MV-4-11 (cell line): ENCODE data around the gene SORBS1.

Source experiments
- DNase-seq: peaks from one replicate; lab custom pipeline; 2025; lab: John Stamatoyannopoulos, UW

Gene SORBS1

DNA sequence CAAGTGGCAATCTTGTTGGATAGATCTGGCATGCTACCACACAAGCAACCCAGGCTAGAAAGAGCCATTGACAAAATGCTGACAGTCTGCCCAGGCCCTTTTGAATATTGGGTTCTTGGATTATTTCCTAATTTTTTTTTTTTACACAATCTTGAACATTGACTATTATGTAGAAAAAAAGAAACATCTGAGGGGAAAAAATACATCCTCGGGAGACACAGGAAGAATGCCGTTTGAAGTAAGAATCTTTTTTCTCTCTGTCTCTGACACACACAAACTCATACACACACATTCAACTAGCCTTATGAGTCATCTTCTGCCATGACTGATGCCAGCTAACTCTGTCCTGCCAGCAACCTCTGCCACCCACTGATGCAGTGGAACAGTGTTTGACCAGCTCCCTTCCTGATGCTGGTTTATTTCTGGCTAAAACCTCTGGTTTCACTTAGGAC lies 47.2 kb downstream of the SORBS1 start:
- DNase-seq, result no peak

DNA sequence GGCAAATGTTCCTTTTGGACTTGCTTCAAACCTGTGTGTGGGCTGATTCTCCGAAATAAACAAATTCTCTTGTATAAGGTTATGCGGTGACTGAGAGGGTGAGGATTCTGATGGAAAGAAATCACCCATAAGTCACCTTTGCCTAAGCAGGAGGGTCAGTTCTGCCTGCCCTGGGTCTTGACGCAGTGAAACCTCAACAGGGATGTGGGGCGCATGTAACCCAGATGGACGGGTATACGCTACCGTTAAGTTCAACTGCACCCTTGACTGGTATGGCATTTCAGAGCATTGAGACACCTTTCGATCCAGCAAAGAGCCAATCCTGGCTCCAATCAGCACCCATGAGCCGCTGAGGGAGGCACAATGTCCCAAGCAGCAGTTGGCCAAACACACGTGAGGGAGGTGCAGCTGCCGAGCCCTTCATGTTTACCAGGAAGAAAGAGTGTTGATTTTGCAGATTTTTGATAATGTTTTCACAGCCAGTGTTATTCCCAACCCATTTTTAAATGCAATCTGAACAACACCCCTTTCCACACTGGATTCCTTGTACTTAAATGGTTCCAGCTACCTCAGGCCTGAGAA lies 48.1 kb downstream of the SORBS1 start:
- no peak for DNase-seq

DNA sequence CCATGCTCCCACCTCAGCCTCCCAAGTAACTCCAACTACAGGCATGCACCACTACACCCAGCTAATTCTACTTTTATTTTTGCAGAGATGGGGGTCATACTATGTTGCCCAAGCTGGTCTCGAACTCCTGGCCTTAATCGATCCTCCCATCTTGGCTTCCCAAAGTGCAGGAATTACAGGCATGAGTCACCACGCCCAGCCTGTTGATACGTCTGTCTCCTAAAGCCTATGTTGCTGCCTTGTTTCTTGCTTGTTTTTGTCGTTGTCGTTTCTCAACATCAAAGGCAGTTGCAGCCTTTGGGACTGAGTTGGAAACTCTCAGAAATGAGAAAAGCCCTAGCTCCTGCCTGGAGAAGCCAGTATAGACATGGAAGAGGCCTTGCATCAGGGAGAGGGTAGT lies 49.9 kb downstream of the SORBS1 start:
- DNase-seq, result no peak

DNA sequence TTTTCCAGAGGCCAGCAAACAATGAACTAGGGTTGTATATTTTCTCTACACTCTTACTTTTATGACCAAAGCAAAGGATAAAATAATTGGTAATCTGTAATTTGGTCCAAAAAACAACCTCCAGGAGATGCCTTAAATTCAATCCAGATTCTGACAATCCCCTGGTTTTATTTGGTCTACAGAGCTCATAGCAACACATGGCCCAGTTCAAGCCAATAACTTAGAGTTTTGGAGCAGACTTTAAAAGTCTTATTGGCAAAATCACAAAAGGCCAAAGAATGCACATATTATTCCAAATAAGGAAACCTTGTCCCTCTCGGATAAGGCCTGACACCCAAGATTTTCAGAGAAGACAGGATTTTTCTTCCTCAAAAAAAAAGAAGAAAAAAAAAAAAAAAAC lies 51.9 kb downstream of the SORBS1 start:
- no peak for DNase-seq

DNA sequence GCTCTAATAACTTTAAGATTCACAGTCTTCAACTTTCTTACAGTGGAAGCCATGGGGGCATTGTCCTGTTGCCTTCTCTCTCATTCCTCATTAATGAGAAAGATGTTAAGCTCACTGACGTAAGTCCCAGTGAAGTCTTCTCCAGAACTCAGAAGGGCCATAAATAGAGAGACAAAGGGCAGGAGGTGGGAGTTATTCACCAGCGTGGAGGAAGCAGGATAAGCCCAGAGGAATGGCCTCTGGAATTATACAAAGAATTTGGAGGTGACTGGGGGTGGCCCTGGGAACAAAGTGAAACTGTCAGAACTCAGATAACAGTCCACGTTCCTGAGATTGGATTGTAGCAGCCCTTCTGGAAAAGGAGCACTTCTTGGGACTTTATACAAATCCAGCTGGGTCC lies 52.4 kb downstream of the SORBS1 start:
- DNase-seq, result no peak

DNA sequence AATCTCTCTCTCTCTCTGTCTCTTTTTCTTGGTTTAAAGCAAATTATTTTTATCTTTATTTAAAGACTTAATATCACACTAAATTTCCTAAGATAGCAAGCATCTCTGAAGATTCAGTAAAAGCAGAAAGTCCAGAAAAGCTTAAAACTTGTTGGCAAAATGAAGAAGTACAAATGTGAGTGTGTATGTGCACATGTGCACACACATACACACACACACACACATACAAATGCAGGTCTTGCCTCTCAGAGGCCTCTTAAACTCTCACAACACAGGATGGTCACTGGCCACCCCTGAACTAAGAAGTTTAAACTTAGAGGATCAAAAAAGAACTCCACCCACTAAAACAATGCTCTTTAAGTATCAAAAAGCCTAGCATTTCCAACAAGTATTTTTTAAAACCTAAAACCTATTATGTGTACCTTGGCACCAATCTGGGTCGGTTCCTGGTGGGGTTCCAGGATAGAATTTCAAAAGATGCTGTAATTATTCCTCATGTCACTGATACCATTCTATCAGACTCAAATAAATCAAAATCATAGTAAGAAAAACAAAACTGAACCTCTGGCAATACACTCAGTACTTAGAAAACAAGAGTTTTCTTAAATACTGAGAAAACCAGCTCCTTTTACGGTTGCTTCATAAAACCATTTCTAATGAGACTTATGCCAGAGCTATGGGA lies 55.0 kb downstream of the SORBS1 start:
- no peak for DNase-seq

DNA sequence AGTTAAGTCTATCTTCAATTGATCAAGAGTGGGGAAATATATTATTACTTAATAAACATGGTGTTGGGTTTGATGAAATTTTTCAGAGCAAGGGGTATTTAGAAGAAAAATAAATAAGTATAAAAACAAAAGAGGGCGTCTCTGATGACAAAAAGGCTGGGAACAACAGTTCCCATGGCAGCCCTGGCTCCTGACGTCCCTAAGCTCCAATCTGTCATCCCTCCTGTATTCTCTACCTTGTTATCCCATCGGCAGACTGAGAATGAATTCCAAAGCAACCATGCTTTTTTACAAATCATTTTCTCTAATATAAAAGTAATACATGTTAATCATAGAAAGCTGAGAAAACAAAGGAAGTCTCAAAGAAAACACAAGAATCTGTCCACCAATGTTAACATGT lies 55.5 kb downstream of the SORBS1 start:
- DNase-seq, result no peak

DNA sequence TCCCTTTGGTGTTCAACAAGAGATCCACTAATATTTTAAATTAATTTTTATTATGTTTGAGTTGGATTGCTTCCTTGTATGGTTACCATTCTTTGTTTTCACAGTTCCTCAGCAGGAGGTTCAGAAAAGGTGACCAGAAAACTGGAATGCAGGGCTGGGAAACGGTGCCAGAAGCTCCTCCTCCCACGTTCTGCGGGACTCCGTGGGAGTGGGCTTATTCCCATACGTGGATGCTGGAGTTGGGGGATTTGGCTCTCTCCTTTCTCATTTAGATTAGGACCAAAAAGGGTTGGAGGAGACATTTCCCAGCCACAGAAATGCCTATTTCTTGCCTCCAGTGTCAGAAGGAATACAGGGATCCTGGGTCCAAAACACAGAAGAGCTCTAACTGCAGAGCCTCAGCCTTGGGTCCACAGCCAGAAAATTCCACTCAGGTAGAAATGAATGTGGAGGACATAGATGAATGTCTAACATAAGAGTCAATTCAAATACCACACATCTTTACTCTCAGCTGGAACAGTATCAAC lies 56.0 kb downstream of the SORBS1 start:
- DNase-seq, result no peak

DNA sequence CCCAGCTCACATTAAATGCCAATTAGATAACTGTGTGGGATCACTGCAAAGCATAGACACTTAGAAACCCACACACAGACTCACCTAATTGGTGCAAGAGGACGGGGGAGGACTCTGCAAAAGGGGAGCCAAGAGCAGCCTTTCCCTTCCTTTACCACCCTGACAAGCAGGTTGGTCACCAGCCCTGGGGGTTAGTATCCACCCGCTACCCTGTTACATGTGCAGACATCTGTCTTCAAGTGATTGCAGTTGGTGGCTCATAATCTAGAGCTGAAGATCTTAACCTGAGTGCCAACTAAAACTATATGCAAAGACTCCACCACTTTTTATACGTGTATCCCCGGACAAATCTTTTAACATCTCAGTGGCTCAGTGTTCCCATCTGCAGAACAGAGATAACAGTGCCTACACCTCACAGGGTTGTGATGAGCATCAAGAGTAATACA lies 56.9 kb downstream of the SORBS1 start:
- no peak for DNase-seq

DNA sequence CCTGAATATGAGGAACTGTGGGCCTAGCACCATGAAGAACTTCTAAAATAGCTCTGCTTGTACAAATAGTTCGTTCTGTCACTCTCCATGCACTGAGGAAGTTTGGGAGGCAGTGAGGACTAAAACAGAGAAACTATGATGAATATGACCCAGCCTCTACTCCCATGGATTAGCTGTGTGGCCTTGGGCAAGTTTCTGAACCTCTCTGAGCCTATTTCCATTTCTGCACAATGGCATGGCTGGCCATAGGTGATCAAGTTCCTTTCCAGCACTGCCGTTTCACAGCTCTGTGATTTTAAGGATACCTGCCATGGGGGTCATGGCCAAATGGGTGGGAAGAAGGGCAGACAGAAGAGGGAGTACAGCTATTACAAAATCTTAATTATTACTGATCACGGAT lies 57.6 kb downstream of the SORBS1 start:
- DNase-seq, result no peak

DNA sequence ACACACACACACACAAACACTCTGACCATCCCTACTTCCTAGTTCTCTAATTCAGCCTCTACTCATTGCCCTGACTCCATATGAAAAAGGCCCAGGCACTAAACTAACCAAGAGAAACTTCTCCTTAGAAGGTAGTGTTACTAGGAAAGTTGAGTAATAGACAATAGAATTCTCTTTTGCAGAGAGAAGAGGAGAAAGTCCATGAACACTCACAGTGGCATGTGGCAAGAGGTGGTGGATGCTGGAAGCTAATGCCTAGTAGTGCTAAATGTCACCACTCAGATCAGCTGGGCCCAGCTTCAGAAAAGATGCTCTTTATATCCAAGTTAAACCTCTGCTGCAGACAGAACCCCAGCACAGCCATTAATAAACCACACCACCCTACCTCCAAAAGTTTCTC lies 58.2 kb downstream of the SORBS1 start:
- DNase-seq, result peak; percentile 11

DNA sequence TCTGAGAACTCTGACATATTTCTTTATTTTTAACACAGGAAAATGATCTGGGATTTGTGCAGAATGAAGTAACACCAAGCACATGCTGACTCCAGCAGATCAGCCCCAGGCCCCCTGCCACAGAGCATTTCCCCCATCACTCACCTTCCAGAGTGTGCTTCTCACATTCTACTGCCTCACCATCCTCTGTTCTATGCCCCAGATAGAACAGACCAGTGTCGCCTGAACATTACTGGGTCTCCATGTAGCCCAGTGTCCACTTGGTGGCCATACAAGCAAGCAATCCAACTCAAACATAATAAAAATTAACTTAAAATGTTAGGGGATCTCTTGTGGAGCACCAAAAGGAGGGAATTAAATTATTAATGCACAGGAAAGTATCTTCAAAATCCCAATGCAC lies 58.8 kb downstream of the SORBS1 start:
- DNase-seq, result no peak

DNA sequence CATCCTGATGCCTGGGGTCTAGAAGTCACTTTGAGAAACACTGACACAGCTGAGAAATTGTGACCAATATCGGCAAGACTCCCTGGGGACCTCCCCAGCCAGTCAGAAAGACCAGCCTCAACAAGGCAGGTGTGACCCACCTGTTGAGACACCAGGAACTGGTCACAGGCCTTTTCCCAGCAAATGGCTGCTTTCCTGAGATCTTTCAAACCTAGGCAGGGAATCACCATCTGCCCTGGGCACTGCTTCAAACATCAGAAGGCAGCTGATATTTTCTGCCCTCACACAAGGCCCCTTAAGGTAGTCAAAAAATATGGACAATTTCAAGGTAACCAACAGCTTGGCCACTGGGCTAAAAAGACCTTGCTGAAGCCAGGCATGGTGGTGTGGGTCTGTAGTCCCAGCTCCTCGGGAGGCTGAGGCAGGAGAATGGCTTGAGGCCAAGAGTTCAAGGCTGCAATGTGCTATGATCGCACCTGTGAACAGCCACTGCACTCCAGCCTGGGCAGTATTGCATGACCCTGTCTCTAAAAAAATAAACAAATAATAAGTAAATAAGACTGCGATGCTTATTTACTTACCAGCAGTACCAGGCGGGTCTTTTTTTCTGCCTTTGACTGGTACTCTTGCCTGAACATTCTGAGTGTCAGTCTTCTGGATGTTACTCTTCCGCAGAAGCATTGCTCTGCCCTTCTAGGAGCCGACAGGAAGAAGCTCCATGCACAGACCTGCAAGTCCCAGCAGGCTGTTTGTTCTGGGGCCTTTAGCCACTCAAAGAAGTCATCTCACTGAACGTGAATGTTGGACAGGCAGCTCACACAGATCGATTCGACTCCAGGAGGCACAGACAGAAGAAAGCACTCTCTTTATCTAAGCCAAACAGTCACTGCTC lies 59.7 kb downstream of the SORBS1 start:
- DNase-seq, result no peak

DNA sequence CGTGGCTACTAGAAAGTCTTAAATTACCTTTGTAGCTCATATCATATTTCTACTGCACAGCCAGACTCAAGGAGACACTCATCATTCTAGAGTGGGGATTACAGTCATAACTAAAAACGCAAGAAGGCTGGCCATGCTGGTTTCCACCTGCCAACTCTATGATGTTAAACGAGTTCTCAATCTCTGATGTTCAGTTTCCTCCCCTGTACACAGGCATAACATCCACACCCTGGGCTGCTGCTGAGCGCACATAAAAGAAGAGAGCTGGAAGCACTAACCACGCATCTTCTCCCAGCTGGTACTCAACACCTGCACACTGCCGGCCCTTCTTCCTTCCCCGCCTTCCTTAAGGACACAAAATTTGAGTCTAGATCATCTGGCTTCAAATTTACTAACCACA lies 60.5 kb downstream of the SORBS1 start:
- DNase-seq, result no peak

DNA sequence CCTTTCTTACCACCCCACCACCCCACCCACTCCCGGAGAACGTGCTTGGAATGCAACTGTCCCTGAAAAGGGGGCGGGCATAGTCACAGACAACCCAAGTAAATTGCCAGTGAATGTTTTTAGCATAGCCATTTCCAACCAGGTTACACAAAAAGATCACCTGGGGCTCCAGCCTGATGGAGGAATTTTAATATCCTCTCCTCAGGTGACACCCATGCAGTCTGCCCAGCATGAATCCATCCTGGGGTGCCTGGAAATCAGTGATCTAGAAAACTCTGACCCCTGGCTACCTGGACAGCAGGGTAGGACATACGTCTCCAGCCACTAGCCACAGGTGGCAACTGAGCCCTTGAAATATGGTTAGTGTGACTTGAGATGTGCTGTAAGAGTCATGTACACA lies 61.1 kb downstream of the SORBS1 start:
- no peak for DNase-seq

DNA sequence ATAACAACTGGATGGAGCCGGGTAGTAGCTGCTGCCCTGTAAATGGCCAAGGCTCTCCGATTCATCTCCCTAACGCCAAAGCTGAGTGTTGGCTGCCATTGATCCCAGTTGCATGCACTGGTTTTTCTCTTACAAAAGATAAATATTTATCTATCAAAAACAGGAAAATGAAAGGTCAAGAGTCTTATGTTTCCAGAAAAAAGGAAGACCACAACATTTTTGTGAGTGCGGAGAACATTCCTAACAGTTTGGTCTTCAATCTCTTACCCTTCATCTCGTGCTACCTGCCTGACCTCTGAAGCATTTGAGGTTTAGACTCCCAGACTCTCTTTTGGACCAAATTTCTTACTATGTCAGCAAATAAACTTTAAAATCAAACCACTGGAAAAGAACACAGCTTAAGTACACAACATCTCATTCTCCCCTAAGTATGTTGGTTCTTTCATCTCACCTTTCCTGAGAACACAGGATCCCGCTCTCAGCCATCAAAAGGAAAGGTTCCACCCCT lies 61.6 kb downstream of the SORBS1 start:
- DNase-seq, result no peak

DNA sequence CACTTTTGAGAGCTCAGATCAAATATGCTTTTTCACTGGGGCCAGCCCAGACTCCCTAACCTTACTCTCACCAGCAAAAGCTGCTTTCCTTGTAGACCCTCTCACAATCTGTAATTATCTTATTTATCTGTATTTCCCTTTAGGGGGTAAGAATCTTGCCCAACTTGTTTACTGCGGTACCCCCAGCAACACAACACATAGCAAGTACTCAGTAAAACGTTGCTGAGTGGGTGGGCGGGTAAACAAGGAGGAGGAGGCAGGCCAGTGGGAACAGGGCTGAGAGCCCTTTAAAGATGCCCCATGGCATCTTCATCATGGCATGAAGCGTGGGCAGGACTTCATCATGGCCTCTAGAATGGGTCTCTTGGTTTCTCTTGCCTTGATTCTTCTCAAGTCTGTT lies 64.2 kb downstream of the SORBS1 start:
- no peak for DNase-seq

DNA sequence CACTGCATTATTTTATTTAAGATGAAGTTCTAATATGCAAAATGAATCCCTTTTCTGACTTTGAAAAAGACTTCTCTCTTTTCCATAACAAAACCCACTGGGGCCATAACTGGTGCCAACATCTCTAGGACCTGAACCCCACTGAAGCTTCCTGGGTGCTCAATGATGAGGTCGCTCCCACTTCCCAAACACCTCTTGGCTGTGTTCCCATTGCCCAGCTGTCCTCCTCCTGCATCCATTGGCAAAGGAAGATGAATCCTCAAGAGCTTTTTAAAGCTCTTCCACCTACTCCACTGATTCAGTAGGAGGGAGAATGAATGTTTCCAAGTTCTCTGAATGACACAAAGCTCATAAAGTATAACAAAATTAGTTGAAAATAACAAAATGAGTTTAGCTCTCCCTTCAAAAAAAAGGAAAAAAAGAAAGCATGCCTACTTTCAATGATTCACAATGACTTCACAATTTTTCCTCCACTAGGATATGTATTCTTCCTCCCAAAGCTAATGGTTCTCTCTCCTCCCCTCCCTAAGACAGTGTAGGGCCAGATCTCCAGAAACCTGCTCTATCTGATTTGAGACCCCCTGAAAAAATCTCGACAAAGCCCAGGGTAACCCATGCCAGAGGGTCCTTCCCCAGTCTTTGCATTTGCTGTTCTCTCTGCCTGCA lies 64.8 kb downstream of the SORBS1 start:
- no peak for DNase-seq

DNA sequence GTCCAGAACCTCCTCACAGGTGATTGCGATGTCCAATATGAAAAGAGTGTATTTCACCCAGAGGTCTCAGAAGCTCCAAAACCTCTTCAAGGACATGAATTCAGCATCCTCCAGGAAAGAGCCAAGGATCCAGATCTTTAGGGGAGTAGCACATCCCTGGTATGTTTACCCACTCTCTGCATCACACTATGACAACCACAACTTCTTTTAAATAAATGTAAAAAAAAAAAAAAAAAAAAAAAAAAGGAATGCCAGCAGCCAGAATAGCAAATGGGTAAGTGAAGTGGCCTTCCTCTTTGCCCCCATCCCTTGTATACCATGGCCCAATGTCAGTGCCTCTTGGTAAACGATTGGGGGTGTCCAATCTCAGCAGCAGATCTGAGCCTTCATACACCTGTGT lies 67.3 kb downstream of the SORBS1 start:
- DNase-seq, result no peak

DNA sequence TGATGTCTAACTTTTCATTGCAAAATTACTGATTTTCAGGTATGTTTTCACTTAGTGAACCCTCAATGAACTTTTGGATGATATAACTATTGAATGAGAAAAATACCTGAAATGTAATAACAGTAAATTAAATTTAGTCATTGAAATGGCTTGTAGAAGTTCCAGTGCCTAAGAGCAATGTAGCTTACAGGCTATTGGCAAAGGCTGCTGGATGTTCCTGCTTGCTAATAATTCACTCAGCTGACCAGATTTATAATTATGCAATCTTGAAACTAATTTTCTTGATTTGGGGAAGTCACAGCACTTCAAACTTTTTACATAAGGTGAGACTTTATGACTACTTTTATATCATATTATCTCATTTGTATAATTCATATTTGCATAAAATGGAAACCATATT lies 73.2 kb downstream of the SORBS1 start:
- DNase-seq, result no peak

DNA sequence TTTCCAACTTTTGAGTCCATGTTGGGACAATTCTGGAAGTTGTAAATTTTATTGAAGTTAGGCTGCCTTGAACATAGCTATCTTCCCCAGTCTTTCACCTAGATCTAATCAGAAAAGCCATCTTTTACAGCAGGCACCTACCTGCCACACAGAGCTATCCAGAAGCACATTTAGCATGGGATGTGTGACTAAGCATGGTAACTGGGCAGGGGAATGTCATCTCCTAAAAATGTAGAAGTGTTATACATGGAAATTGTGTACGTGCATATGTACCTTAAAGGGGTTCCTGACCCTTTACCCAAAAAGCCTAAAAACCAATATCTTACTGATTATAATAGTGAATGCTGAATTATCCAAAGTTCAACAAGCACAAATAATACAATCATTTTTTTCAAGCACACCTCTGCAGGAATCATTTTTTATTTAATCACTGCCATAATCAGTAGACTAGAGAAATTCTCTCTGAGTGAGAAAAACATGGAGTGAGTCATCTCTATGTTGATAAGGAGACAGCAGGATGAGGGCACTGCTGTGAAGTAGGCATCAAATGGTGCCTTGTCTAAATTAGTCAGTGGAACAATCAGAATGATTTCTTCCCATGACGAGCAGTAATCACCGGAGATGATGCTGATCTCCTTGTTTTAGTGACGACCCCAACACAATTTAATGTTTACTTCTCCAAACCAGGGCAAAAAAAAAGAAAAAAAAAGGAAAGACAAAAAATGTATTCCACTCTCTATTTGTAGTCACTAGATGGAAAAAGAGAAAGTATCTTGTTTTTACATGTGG lies 75.9 kb downstream of the SORBS1 start:
- DNase-seq, result no peak
